ENCODE measurements around the gene CD36. TPM values are rescaled to one million over a fixed set of nuclear protein-coding genes. Genes with fewer than 3 reads are reported as not detected.

Gene CD36
- total RNA-seq, 1 experiment from 2014 or later, result 0.28 TPM

- H4K20me1 ChIP-seq (ENCODE audit: control insufficient read depth, insufficient read depth, insufficient read length), result no peaks in the 10 kb centered on the region
- H3K56ac ChIP-seq (ENCODE audit: insufficient read length, low read depth, low read length), result no peak overlapping the region
- no peak overlapping the region for H2BK12ac ChIP-seq (ENCODE audit: insufficient read length, low read depth, low read length)
- peaks cover 3% of the 10 kb centered on the region for H3K4me1 ChIP-seq (ENCODE audit: insufficient read depth, low read length)
- H2BK5ac ChIP-seq (ENCODE audit: insufficient read length, low read length), result no peak overlapping the region
- H2BK20ac ChIP-seq (ENCODE audit: low read depth, low read length, poor library complexity, severe bottlenecking), result no peak overlapping the region
- H3K79me1 ChIP-seq (ENCODE audit: insufficient read depth, low read depth, low read length, poor library complexity, severe bottlenecking), result no peaks in the 10 kb centered on the region
- H3K9ac ChIP-seq (ENCODE audit: extremely low read depth, insufficient read length, low read length), result no peak overlapping the region
- peaks cover 27 to 32% of the 10 kb centered on the region in 2 experiments for H3K4me1 Mint-ChIP-seq
- H3K79me2 ChIP-seq (ENCODE audit: insufficient read depth, low read length), result no peaks in the 10 kb centered on the region
- H3T11ph ChIP-seq (ENCODE audit: low read length), result no peak overlapping the region
- no peak overlapping the region for H4K8ac ChIP-seq (replicated peaks; ENCODE audit: insufficient read length, low read depth, low read length)
- no peak overlapping the region for H3K27ac ChIP-seq (ENCODE audit: insufficient read length, low read depth, low read length)
- TF ChIP-seq CTCF (conservative IDR thresholded peaks at IDR 0.05), result no peak
- DNase-seq, result no peak
- no peaks in the 10 kb centered on the region for H3K27me3 Mint-ChIP-seq (ENCODE audit: low read depth)
- no peak overlapping the region for H4K5ac ChIP-seq (ENCODE audit: insufficient read length, low read depth, low read length)
- no peak overlapping the region for H2BK15ac ChIP-seq (ENCODE audit: low read depth, low read length)
- no peak overlapping the region for H3K14ac ChIP-seq (ENCODE audit: insufficient read depth, low read length)
- H3K23ac ChIP-seq (ENCODE audit: insufficient read length, low read depth, low read length), result no peak overlapping the region
- H3K18ac ChIP-seq (ENCODE audit: insufficient read length, low read depth, low read length), result no peak overlapping the region
- H3K4ac ChIP-seq (ENCODE audit: low read depth, low read length), result no peak overlapping the region
- no peaks in the 10 kb centered on the region; a peak in 1 of 5 replicates for H3K9me3 Mint-ChIP-seq
- H2AK5ac ChIP-seq (ENCODE audit: insufficient read length, low read length), result no peak overlapping the region
- WGBS (ENCODE audit: extremely low coverage, insufficient read length, low lambda C conversion rate), result no CpG with 5 or more reads among the region's 3 CpGs
- H3K4me2 ChIP-seq (ENCODE audit: insufficient read depth, insufficient read length, low read length), result no peak overlapping the region
- no peak overlapping the region for H3K4me3 Mint-ChIP-seq
- no peak overlapping the region for H3K27ac Mint-ChIP-seq
- no peak overlapping the region for H2BK120ac ChIP-seq (ENCODE audit: low read depth, low read length, poor library complexity, severe bottlenecking)
- no peak overlapping the region for H2AFZ ChIP-seq (ENCODE audit: low read length)
- H3K27me3 ChIP-seq (ENCODE audit: insufficient read depth, low read length), result no peaks in the 10 kb centered on the region
- H3K23me2 ChIP-seq (ENCODE audit: insufficient read length, low read depth, low read length, poor library complexity, severe bottlenecking), result no peaks in the 10 kb centered on the region
- H3K9me3 ChIP-seq (ENCODE audit: control insufficient read depth, low read depth, low read length), result no peaks in the 10 kb centered on the region
- H3K36me3 Mint-ChIP-seq (ENCODE audit: insufficient read depth in 1 of 3, low read depth in 3 of 3), result no peaks in the 10 kb centered on the region
- H4K91ac ChIP-seq (ENCODE audit: insufficient read length, low read depth, low read length), result no peak overlapping the region
Observed at GRCh38 chr7:80719261-80719660, 80.8 kb downstream of the CD36 start.

Measured in H9 (cell line).